ENCODE data around the gene C1orf21. TPM values are rescaled to one million over a fixed set of nuclear protein-coding genes. Genes with fewer than 3 reads are reported as not detected.

The C1orf21 gene
- total RNA-seq, 1 donor from 2014 or later = 44.6 TPM

GRCh38 chr1:184517130-184517529, 130.3 kb downstream of the C1orf21 start:
- H3K4me3 Mint-ChIP-seq = no peak overlapping the region
- H3K36me3 Mint-ChIP-seq = peaks cover 19% of the 10 kb centered on the region
- TF ChIP-seq CTCF (conservative IDR thresholded peaks at IDR 0.05) = no peak
- DNase-seq (ENCODE audit: extremely low spot score, unreplicated experiment) = no peak
- peaks cover 3% of the 10 kb centered on the region for H3K4me1 Mint-ChIP-seq (ENCODE audit: unreplicated experiment)
- no peaks in the 10 kb centered on the region for H3K9me3 Mint-ChIP-seq
- no peak overlapping the region for H3K27ac Mint-ChIP-seq
- no peaks in the 10 kb centered on the region for H3K27me3 Mint-ChIP-seq

GRCh38 chr1:184518736-184519357, 132.0 kb downstream of the C1orf21 start:
- Mint-ChIP-seq H3K9me3 (peaks cover 5% of the 10 kb centered on the region), H3K4me3 (no peak overlapping the region), H3K4me1 (ENCODE audit: unreplicated experiment) (peaks cover 3% of the 10 kb centered on the region), H3K27me3 (no peaks in the 10 kb centered on the region), H3K27ac (no peak overlapping the region), H3K36me3 (peaks cover 17% of the 10 kb centered on the region)
- TF ChIP-seq CTCF (conservative IDR thresholded peaks at IDR 0.05) = no peak
- no peak for DNase-seq (ENCODE audit: extremely low spot score, unreplicated experiment)

GRCh38 chr1:184520336-184520735, 133.5 kb downstream of the C1orf21 start:
- Mint-ChIP-seq H3K27ac (no peak overlapping the region), H3K36me3 (peaks cover 16% of the 10 kb centered on the region), H3K9me3 (peaks cover 5% of the 10 kb centered on the region), H3K4me1 (ENCODE audit: unreplicated experiment) (peaks cover 3% of the 10 kb centered on the region), H3K27me3 (no peaks in the 10 kb centered on the region), H3K4me3 (no peak overlapping the region)
- no peak for TF ChIP-seq CTCF (conservative IDR thresholded peaks at IDR 0.05)
- no peak for DNase-seq (ENCODE audit: extremely low spot score, unreplicated experiment)

- Mint-ChIP-seq H3K4me3 (no peak overlapping the region), H3K27ac (no peak overlapping the region), H3K4me1 (ENCODE audit: unreplicated experiment) (no peaks in the 10 kb centered on the region), H3K9me3 (peaks cover 5% of the 10 kb centered on the region), H3K27me3 (no peaks in the 10 kb centered on the region), H3K36me3 (peaks cover 13% of the 10 kb centered on the region)
- no peak for TF ChIP-seq CTCF (conservative IDR thresholded peaks at IDR 0.05)
- DNase-seq (ENCODE audit: extremely low spot score, unreplicated experiment) = no peak
These were observed 137.4 kb downstream of the C1orf21 start for GRCh38 chr1:184524248-184524647.

GRCh38 chr1:184527402-184527801, 140.6 kb downstream of the C1orf21 start:
- TF ChIP-seq CTCF (conservative IDR thresholded peaks at IDR 0.05) = no peak
- Mint-ChIP-seq H3K4me1 (ENCODE audit: unreplicated experiment) (no peaks in the 10 kb centered on the region), H3K4me3 (no peak overlapping the region), H3K9me3 (peaks cover 5% of the 10 kb centered on the region), H3K36me3 (peaks cover 7% of the 10 kb centered on the region), H3K27ac (no peak overlapping the region), H3K27me3 (no peaks in the 10 kb centered on the region)
- no peak for DNase-seq (ENCODE audit: extremely low spot score, unreplicated experiment)

- no peak overlapping the region for H3K27ac Mint-ChIP-seq
- H3K36me3 Mint-ChIP-seq = peaks cover 16% of the 10 kb centered on the region
- TF ChIP-seq CTCF (conservative IDR thresholded peaks at IDR 0.05) = no peak
- no peaks in the 10 kb centered on the region for H3K9me3 Mint-ChIP-seq
- peaks cover 5% of the 10 kb centered on the region for H3K4me1 Mint-ChIP-seq (ENCODE audit: unreplicated experiment)
- H3K4me3 Mint-ChIP-seq = no peak overlapping the region
- no peak for DNase-seq (ENCODE audit: extremely low spot score, unreplicated experiment)
- no peaks in the 10 kb centered on the region for H3K27me3 Mint-ChIP-seq
These were observed 143.4 kb downstream of the C1orf21 start for GRCh38 chr1:184530226-184530625.
